Measurements from ENCODE around the gene WNT5A. TPM values are rescaled to one million over a fixed set of nuclear protein-coding genes. Genes with fewer than 3 reads are reported as not detected.

Gene WNT5A
- total RNA-seq, 2 experiments from 2014 or later, result not detected

- H3K27me3 Mint-ChIP-seq, result peaks cover 61% of the 10 kb centered on the region
- H3K4me3 Mint-ChIP-seq, result no peak overlapping the region
- no peak overlapping the region for H3K27ac Mint-ChIP-seq
- H3K36me3 Mint-ChIP-seq, result no peaks in the 10 kb centered on the region
- no peaks in the 10 kb centered on the region for H3K9me3 Mint-ChIP-seq
- DNase-seq, result no peak
- no peaks in the 10 kb centered on the region for H3K4me1 Mint-ChIP-seq
Measured at GRCh38 chr3:55477306-55478303, 9.5 kb downstream of the WNT5A start.

- Mint-ChIP-seq H3K27me3 (peaks cover 59% of the 10 kb centered on the region), H3K4me1 (no peaks in the 10 kb centered on the region), H3K4me3 (no peak overlapping the region), H3K9me3 (no peaks in the 10 kb centered on the region), H3K27ac (no peak overlapping the region), H3K36me3 (no peaks in the 10 kb centered on the region)
- DNase-seq, result no peak
Measured at GRCh38 chr3:55476515-55476914, 10.6 kb downstream of the WNT5A start.

GRCh38 chr3:55474213-55474632 is 12.9 kb downstream of the WNT5A start:
- H3K36me3 Mint-ChIP-seq, result no peaks in the 10 kb centered on the region
- H3K27me3 Mint-ChIP-seq, result peaks cover 37% of the 10 kb centered on the region
- no peaks in the 10 kb centered on the region for H3K4me1 Mint-ChIP-seq
- H3K4me3 Mint-ChIP-seq, result no peak overlapping the region
- H3K9me3 Mint-ChIP-seq, result no peaks in the 10 kb centered on the region
- DNase-seq, result no peak
- H3K27ac Mint-ChIP-seq, result no peak overlapping the region

GRCh38 chr3:55473788-55474187 is 13.3 kb downstream of the WNT5A start:
- Mint-ChIP-seq H3K36me3 (no peaks in the 10 kb centered on the region), H3K4me1 (no peaks in the 10 kb centered on the region), H3K27me3 (peaks cover 36% of the 10 kb centered on the region), H3K4me3 (no peak overlapping the region), H3K27ac (no peak overlapping the region), H3K9me3 (no peaks in the 10 kb centered on the region)
- DNase-seq, result no peak

- no peaks in the 10 kb centered on the region for H3K4me1 Mint-ChIP-seq
- H3K27me3 Mint-ChIP-seq, result peaks cover 24% of the 10 kb centered on the region
- H3K36me3 Mint-ChIP-seq, result no peaks in the 10 kb centered on the region
- H3K4me3 Mint-ChIP-seq, result no peak overlapping the region
- H3K9me3 Mint-ChIP-seq, result no peaks in the 10 kb centered on the region
- no peak for DNase-seq
- no peak overlapping the region for H3K27ac Mint-ChIP-seq
Measured at GRCh38 chr3:55471522-55472280, 15.4 kb downstream of the WNT5A start.

- no peak overlapping the region for H3K27ac Mint-ChIP-seq
- DNase-seq, result no peak
- peaks cover 19% of the 10 kb centered on the region for H3K27me3 Mint-ChIP-seq
- H3K4me1 Mint-ChIP-seq, result no peaks in the 10 kb centered on the region
- no peaks in the 10 kb centered on the region for H3K9me3 Mint-ChIP-seq
- no peaks in the 10 kb centered on the region for H3K36me3 Mint-ChIP-seq
- no peak overlapping the region for H3K4me3 Mint-ChIP-seq
Measured at GRCh38 chr3:55471084-55471483, 16.0 kb downstream of the WNT5A start.

GRCh38 chr3:55469957-55470526 is 17.1 kb downstream of the WNT5A start:
- H3K9me3 Mint-ChIP-seq, result no peaks in the 10 kb centered on the region
- no peak for DNase-seq
- H3K4me1 Mint-ChIP-seq, result no peaks in the 10 kb centered on the region
- H3K27ac Mint-ChIP-seq, result no peak overlapping the region
- peaks cover 23% of the 10 kb centered on the region for H3K27me3 Mint-ChIP-seq
- H3K36me3 Mint-ChIP-seq, result no peaks in the 10 kb centered on the region
- H3K4me3 Mint-ChIP-seq, result no peak overlapping the region

- H3K27ac Mint-ChIP-seq, result no peak overlapping the region
- H3K9me3 Mint-ChIP-seq, result no peaks in the 10 kb centered on the region
- H3K27me3 Mint-ChIP-seq, result peaks cover 18% of the 10 kb centered on the region
- no peaks in the 10 kb centered on the region for H3K4me1 Mint-ChIP-seq
- H3K4me3 Mint-ChIP-seq, result no peak overlapping the region
- DNase-seq, result no peak
- H3K36me3 Mint-ChIP-seq, result no peaks in the 10 kb centered on the region
Measured at GRCh38 chr3:55468251-55468650, 18.9 kb downstream of the WNT5A start.

GRCh38 chr3:55467099-55467498 is 20.0 kb downstream of the WNT5A start:
- no peaks in the 10 kb centered on the region for H3K4me1 Mint-ChIP-seq
- no peaks in the 10 kb centered on the region for H3K9me3 Mint-ChIP-seq
- H3K4me3 Mint-ChIP-seq, result no peak overlapping the region
- no peaks in the 10 kb centered on the region for H3K36me3 Mint-ChIP-seq
- no peak for DNase-seq
- H3K27ac Mint-ChIP-seq, result no peak overlapping the region
- peaks cover 11% of the 10 kb centered on the region for H3K27me3 Mint-ChIP-seq

GRCh38 chr3:55466526-55466925 is 20.6 kb downstream of the WNT5A start:
- no peaks in the 10 kb centered on the region for H3K9me3 Mint-ChIP-seq
- no peak overlapping the region for H3K4me3 Mint-ChIP-seq
- peaks cover 7% of the 10 kb centered on the region for H3K27me3 Mint-ChIP-seq
- H3K36me3 Mint-ChIP-seq, result no peaks in the 10 kb centered on the region
- no peak for DNase-seq
- H3K27ac Mint-ChIP-seq, result no peak overlapping the region
- H3K4me1 Mint-ChIP-seq, result no peaks in the 10 kb centered on the region

- Mint-ChIP-seq H3K9me3 (no peaks in the 10 kb centered on the region), H3K27me3 (peaks cover 7% of the 10 kb centered on the region), H3K4me1 (no peaks in the 10 kb centered on the region), H3K27ac (no peak overlapping the region), H3K36me3 (no peaks in the 10 kb centered on the region), H3K4me3 (no peak overlapping the region)
- DNase-seq, result no peak
Measured at GRCh38 chr3:55461896-55462295, 25.2 kb downstream of the WNT5A start.

- no peak overlapping the region for H3K27ac Mint-ChIP-seq
- no peaks in the 10 kb centered on the region for H3K9me3 Mint-ChIP-seq
- H3K4me1 Mint-ChIP-seq, result no peaks in the 10 kb centered on the region
- H3K36me3 Mint-ChIP-seq, result no peaks in the 10 kb centered on the region
- no peak for DNase-seq
- peaks cover 3% of the 10 kb centered on the region for H3K27me3 Mint-ChIP-seq
- no peak overlapping the region for H3K4me3 Mint-ChIP-seq
Measured at GRCh38 chr3:55459838-55460237, 27.3 kb downstream of the WNT5A start.

- H3K4me1 Mint-ChIP-seq, result no peaks in the 10 kb centered on the region
- no peaks in the 10 kb centered on the region for H3K36me3 Mint-ChIP-seq
- no peak overlapping the region for H3K27ac Mint-ChIP-seq
- H3K27me3 Mint-ChIP-seq, result peaks cover 3% of the 10 kb centered on the region
- no peak overlapping the region for H3K4me3 Mint-ChIP-seq
- no peak for DNase-seq
- H3K9me3 Mint-ChIP-seq, result no peaks in the 10 kb centered on the region
Measured at GRCh38 chr3:55458181-55458790, 28.8 kb downstream of the WNT5A start.

GRCh38 chr3:55455915-55456314 is 31.2 kb downstream of the WNT5A start:
- Mint-ChIP-seq H3K27me3 (no peaks in the 10 kb centered on the region), H3K4me3 (no peak overlapping the region), H3K36me3 (no peaks in the 10 kb centered on the region), H3K9me3 (no peaks in the 10 kb centered on the region), H3K4me1 (no peaks in the 10 kb centered on the region), H3K27ac (no peak overlapping the region)
- DNase-seq, result no peak

GRCh38 chr3:55454611-55455010 is 32.5 kb downstream of the WNT5A start:
- H3K27ac Mint-ChIP-seq, result no peak overlapping the region
- no peaks in the 10 kb centered on the region for H3K4me1 Mint-ChIP-seq
- no peaks in the 10 kb centered on the region for H3K36me3 Mint-ChIP-seq
- no peaks in the 10 kb centered on the region for H3K9me3 Mint-ChIP-seq
- no peak overlapping the region for H3K4me3 Mint-ChIP-seq
- no peak for DNase-seq
- H3K27me3 Mint-ChIP-seq, result no peaks in the 10 kb centered on the region

Measured in activated naive CD8-positive, alpha-beta T cell treated with anti-CD3 and anti-CD28 coated beads for 36 hours (primary cell).